HepG2 (cell line): ENCODE results near the gene AGAP3. TPM values are rescaled to one million over a fixed set of nuclear protein-coding genes. Genes with fewer than 3 reads are reported as not detected.

Source experiments
- GATAD1 ChIP-seq: IDR thresholded peaks from 2 replicates; pipeline ENCODE4 v1.6.1; 2016; ENCODE audit warnings: missing genetic modification reagents, missing compliant biosample characterization
- GATAD2A ChIP-seq: IDR thresholded peaks from 2 replicates; pipeline ENCODE4 v1.6.1; 2016
- HNF4G ChIP-seq, 2 experiments: sonication (generic) in 1 of 2; formaldehyde crosslinking in 1 of 2; IDR thresholded peaks; 2 replicates each; pipeline versions ENCODE4 v1.4.0 to v1.6.1; 2011 to 2020; ENCODE audit warnings: borderline replicate concordance in 2 of 2, low read depth in 2 of 2, mild to moderate bottlenecking in 2 of 2, low read length in 1 of 2, missing genetic modification reagents in 1 of 2, moderate library complexity in 1 of 2
- PAXIP1 ChIP-seq: sonication (generic); formaldehyde crosslinking; conservative IDR thresholded peaks from 2 replicates; pipeline ENCODE4 v1.4.0; 2020; ENCODE audit warnings: mild to moderate bottlenecking, missing genetic modification reagents, moderate library complexity
- PCBP2 ChIP-seq: fragments of 200-400 bp; formaldehyde crosslinking; optimal IDR thresholded peaks from 2 replicates; pipeline ENCODE3; 2018; ENCODE audit warnings: low read length, low read depth; ENCODE audit not compliant: poor library complexity, severe bottlenecking
- PHF21A ChIP-seq: sonication (generic); formaldehyde crosslinking; IDR thresholded peaks from 2 replicates; pipeline ENCODE4 v1.5.0; 2020; ENCODE audit warnings: mild to moderate bottlenecking, missing genetic modification reagents
- SKI ChIP-seq: fragments of 450-650 bp; IDR thresholded peaks from one replicate; pipeline ENCODE4 v1.6.1; 2018; ENCODE audit warnings: mild to moderate bottlenecking; ENCODE audit not compliant: partially characterized antibody
- SNAPC2 ChIP-seq: sonication (generic); formaldehyde crosslinking; IDR thresholded peaks from 2 replicates; pipeline ENCODE4 v1.8.1; 2022; ENCODE audit warnings: mild to moderate bottlenecking, missing genetic modification reagents
- TGIF2 ChIP-seq: IDR thresholded peaks from 2 replicates; pipeline ENCODE4 v1.6.1; 2016; ENCODE audit warnings: control low read depth, missing compliant biosample characterization
- ZNF230 ChIP-seq: sonication (generic); formaldehyde crosslinking; IDR thresholded peaks from 2 replicates; pipeline ENCODE4 v1.4.0; 2020; ENCODE audit warnings: mild to moderate bottlenecking, missing genetic modification reagents
- ZNF296 ChIP-seq: sonication (generic); formaldehyde crosslinking; conservative IDR thresholded peaks from 2 replicates; pipeline ENCODE4 v1.5.0; 2020; ENCODE audit warnings: mild to moderate bottlenecking, missing genetic modification reagents
- ZNF501 ChIP-seq: sonication (generic); formaldehyde crosslinking; IDR thresholded peaks from 2 replicates; pipeline ENCODE4 v1.5.1; 2020; ENCODE audit warnings: mild to moderate bottlenecking, moderate library complexity, missing genetic modification reagents
- polyA plus RNA-seq, 8 experiments: library from polyadenylated mRNA; depleted of rRNA in 3 of 8; stranded (reverse) in 7 of 8; unstranded in 1 of 8; fragments of >200 nt; fragmentation: Illumina TruSeq in 4 of 8; extraction: Trizol in 4 of 8; gene quantifications; 2 replicates each; pipeline versions ENCODE4 v1.2.1 to v1.2.3, GENCODE V29; 2011 to 2016; ENCODE audit warnings: low read depth in 4 of 8, missing spikeins in 1 of 8, mixed read lengths in 1 of 8; ENCODE audit not compliant: insufficient read depth in 1 of 8
- total RNA-seq, 5 experiments: library from RNA; depleted of rRNA; stranded (reverse); fragments of >200 nt; fragmentation: Illumina TruSeq; extraction: Trizol; gene quantifications; 2 replicates each; pipeline ENCODE4 v1.2.3, GENCODE V29; 2016; ENCODE audit warnings: low read depth in 1 of 5
- TF ChIP-seq, protein P1 (sequence below): sonication (generic); formaldehyde crosslinking; IDR thresholded peaks from 2 replicates; pipeline ENCODE4 v1.8.1; 2023; ENCODE audit warnings: missing genetic modification reagents, inconsistent platforms, borderline replicate concordance
- TF ChIP-seq, protein P2 (sequence below): sonication (generic); formaldehyde crosslinking; IDR thresholded peaks from 2 replicates; pipeline ENCODE4 v1.5.0; 2020; ENCODE audit warnings: missing genetic modification reagents
- TF ChIP-seq, protein P3 (sequence below): sonication (generic); formaldehyde crosslinking; IDR thresholded peaks from 2 replicates; pipeline ENCODE4 v1.4.0; 2020; ENCODE audit warnings: missing genetic modification reagents, borderline replicate concordance
- TF ChIP-seq, protein P4 (sequence below): sonication (generic); formaldehyde crosslinking; IDR thresholded peaks from 2 replicates; pipeline ENCODE4 v1.4.0; 2020; ENCODE audit warnings: missing genetic modification reagents

Gene AGAP3
- total and polyA plus RNA-seq, 2 of the 13 experiments (the other 11 are each of a cell fraction or from before 2014, with no cell fraction given), result 31.3 to 61.4 TPM

DNA sequence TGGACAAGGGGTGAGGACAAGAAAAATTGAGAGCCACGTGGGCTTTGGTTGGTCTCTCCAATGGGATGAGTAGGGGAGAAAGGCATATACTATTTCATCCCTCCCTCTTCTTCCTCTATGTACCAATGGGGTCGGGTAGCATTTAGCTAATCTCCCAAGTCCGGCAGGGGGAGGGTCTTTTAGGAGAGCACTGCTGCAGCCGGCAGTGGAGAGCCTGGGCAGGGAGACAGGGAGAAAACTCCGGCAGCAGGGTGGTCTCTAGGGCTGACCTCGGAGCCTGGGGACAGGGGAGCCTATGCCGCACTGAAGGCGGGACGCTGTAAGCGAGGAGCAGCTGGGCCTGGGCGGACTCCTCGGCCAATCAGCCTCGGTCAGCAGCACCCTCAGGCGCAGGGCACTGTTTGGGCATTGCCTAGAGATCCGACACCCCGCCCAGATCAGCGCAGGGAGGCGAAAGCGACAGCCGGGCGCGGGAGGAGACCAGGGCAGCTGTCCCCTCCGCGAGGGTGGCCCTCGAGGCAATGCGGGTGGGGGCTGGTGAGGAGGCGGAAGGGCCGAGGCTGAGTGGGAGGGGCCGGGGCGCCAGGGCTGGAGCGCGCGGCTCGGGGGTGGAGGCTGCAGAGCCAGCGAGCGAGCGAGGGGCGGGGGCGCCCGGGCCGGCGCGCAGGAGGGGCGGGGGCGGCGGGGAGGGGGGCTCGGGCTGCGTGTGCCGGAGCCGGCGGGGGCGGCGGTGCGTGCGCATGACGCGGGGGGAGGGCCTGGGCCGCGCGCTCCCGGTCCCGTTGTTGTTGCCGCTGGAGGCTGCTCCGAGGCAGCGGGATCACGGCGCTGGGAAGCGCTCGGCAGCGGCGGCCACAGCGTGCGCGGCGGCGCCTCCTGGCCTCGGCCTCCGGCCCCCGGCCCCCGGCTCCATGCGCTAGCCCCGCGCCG, at the start of gene AGAP3 (continued):
- TF ChIP-seq HNF4G (IDR thresholded peaks at IDR 0.05; ENCODE audit: borderline replicate concordance, low read depth, low read length), result no peak
- TF ChIP-seq HNF4G (CRISPR knock-in tag; IDR thresholded peaks at IDR 0.05; ENCODE audit: borderline replicate concordance, low read depth), result no peak
- peak; percentile 70 for TF ChIP-seq ZNF501 (CRISPR knock-in tag)
- TF ChIP-seq PHF21A (CRISPR knock-in tag), result peak; percentile 20; the same call in 1 of the 2 replicates
- TF ChIP-seq TGIF2 (CRISPR knock-in tag), result no peak
- TF ChIP-seq ZNF296, result 0 out of 2 replicates have a peak, but pooled peaks have one; percentile 34
- TF ChIP-seq GATAD2A, result peak; percentile 37
- TF ChIP-seq PAXIP1 (CRISPR knock-in tag), result peak; percentile 46
- TF ChIP-seq, protein P1, sequence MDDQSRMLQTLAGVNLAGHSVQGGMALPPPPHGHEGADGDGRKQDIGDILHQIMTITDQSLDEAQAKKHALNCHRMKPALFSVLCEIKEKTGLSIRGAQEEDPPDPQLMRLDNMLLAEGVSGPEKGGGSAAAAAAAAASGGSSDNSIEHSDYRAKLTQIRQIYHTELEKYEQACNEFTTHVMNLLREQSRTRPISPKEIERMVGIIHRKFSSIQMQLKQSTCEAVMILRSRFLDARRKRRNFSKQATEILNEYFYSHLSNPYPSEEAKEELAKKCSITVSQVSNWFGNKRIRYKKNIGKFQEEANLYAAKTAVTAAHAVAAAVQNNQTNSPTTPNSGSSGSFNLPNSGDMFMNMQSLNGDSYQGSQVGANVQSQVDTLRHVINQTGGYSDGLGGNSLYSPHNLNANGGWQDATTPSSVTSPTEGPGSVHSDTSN (CRISPR knock-in tag), result no peak
- TF ChIP-seq SNAPC2 (CRISPR knock-in tag), result 0 out of 2 replicates have a peak, but pooled peaks have one; percentile 46
- peak; percentile 10 for TF ChIP-seq SKI
- TF ChIP-seq, protein P2, sequence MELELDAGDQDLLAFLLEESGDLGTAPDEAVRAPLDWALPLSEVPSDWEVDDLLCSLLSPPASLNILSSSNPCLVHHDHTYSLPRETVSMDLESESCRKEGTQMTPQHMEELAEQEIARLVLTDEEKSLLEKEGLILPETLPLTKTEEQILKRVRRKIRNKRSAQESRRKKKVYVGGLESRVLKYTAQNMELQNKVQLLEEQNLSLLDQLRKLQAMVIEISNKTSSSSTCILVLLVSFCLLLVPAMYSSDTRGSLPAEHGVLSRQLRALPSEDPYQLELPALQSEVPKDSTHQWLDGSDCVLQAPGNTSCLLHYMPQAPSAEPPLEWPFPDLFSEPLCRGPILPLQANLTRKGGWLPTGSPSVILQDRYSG (CRISPR knock-in tag), result no peak
- TF ChIP-seq, protein P3, sequence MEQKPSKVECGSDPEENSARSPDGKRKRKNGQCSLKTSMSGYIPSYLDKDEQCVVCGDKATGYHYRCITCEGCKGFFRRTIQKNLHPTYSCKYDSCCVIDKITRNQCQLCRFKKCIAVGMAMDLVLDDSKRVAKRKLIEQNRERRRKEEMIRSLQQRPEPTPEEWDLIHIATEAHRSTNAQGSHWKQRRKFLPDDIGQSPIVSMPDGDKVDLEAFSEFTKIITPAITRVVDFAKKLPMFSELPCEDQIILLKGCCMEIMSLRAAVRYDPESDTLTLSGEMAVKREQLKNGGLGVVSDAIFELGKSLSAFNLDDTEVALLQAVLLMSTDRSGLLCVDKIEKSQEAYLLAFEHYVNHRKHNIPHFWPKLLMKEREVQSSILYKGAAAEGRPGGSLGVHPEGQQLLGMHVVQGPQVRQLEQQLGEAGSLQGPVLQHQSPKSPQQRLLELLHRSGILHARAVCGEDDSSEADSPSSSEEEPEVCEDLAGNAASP (CRISPR knock-in tag), result peak; percentile 33; the same call in 1 of the 2 replicates
- TF ChIP-seq GATAD1 (CRISPR knock-in tag), result peak; percentile 35; the same call in 1 of the 2 replicates
- TF ChIP-seq, protein P4, sequence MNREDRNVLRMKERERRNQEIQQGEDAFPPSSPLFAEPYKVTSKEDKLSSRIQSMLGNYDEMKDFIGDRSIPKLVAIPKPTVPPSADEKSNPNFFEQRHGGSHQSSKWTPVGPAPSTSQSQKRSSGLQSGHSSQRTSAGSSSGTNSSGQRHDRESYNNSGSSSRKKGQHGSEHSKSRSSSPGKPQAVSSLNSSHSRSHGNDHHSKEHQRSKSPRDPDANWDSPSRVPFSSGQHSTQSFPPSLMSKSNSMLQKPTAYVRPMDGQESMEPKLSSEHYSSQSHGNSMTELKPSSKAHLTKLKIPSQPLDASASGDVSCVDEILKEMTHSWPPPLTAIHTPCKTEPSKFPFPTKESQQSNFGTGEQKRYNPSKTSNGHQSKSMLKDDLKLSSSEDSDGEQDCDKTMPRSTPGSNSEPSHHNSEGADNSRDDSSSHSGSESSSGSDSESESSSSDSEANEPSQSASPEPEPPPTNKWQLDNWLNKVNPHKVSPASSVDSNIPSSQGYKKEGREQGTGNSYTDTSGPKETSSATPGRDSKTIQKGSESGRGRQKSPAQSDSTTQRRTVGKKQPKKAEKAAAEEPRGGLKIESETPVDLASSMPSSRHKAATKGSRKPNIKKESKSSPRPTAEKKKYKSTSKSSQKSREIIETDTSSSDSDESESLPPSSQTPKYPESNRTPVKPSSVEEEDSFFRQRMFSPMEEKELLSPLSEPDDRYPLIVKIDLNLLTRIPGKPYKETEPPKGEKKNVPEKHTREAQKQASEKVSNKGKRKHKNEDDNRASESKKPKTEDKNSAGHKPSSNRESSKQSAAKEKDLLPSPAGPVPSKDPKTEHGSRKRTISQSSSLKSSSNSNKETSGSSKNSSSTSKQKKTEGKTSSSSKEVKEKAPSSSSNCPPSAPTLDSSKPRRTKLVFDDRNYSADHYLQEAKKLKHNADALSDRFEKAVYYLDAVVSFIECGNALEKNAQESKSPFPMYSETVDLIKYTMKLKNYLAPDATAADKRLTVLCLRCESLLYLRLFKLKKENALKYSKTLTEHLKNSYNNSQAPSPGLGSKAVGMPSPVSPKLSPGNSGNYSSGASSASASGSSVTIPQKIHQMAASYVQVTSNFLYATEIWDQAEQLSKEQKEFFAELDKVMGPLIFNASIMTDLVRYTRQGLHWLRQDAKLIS (CRISPR knock-in tag), result no peak
- TF ChIP-seq ZNF230 (CRISPR knock-in tag), result no peak
- no peak for TF ChIP-seq PCBP2
